PC-9 (cell line): ENCODE measurements around the gene FAM53A.

Experiments used
- CTCF ChIP-seq: fragments of 200-600 bp; sonication (generic); conservative IDR thresholded peaks from 2 replicates; pipeline ENCODE4 v1.6.1; 2017; ENCODE audit warnings: mixed run types, antibody characterized with exemption, mild to moderate bottlenecking, moderate library complexity
- EZH2 ChIP-seq: fragments of 200-600 bp; sonication (generic); IDR thresholded peaks from 2 replicates; pipeline ENCODE4 v1.8.0; 2017; ENCODE audit warnings: antibody characterized with exemption, low read depth

GRCh38 chr4:1608196-1608820 lies 75.8 kb downstream of the FAM53A start:
- no peak for TF ChIP-seq CTCF
- TF ChIP-seq EZH2 = no peak
